ENCODE measurements around the gene USHBP1. TPM values are rescaled to one million over a fixed set of nuclear protein-coding genes. Genes with fewer than 3 reads are reported as not detected.

Gene USHBP1
- total and polyA plus RNA-seq, 10 of the 15 experiments (the other 5 are each of a cell fraction or from before 2014, with no cell fraction given), result 0.05 to 0.96 (median 0.22) TPM; not detected in 2

DNA sequence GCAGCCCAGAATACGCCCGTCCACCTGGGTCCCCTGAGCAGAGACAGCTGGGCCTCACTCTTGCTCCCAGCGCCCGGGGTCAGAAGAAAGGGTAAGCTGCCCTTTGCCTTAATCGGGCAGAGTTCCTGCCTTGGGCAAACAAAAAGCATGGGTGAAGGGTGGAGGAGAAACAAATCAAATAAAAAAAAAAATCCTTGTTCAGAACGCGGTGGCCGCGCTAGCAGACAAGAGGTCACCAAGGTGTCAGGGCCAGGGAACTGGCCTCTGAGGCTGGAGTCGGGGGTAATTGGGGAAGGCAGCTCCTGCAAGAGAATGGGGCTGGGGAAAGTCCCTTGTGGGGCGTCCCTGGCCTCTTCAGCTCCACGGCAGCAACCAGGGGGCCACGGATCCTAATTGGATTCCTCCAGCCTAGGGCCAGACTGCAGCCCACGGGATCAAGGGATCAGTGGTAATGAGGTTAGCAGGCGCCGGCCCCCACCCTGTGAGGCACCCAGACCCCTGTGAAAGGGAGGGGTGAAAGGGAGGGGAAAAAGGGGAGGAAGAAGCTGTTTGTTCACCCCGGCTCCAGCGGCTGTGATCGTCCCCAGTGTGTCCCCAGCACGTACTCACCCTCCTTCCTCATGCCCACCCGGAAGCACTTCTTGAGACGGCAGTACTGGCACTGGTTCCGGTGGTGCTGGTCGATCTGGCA lies 24.3 kb downstream of the USHBP1 start:
- SMC1A ChIA-PET (ENCODE audit: uncharacterized antibody, unreplicated experiment), result no interaction called here
- peaks cover 0 to 2% of the 10 kb centered on the region in 2 experiments; a peak in 1 of 4 replicates for H3K36me3 ChIP-seq (ENCODE audit: control insufficient read depth in 2 of 2, insufficient read depth in 2 of 2, low read length in 1 of 2)
- H3K27me3 ChIP-seq (replicated peaks in 1 of 2; ENCODE audit: control insufficient read depth in 2 of 2, insufficient read depth in 2 of 2, low read length in 1 of 2), result no peaks in the 10 kb centered on the region
- H3K27ac ChIP-seq (ENCODE audit: control insufficient read depth, insufficient read depth), result no peak overlapping the region
- intact Hi-C loops (cut with micrococcal nuclease; ENCODE audit: unreplicated experiment) (no loop called here), in situ Hi-C loops (cut with MboI) (no loop called here)
- ATAC-seq (no peak), FAIRE-seq (no peak), DNase-seq (ENCODE audit: low read depth, low spot score) (no peak)
- H3K79me2 ChIP-seq (ENCODE audit: control insufficient read depth, insufficient read depth, low read length), result peaks cover 8% of the 10 kb centered on the region
- RAD21 ChIA-PET (ENCODE audit: unreplicated experiment), result interaction anchor here (0.8 kb wide), 1 partner anchor 163 kb away, joined by 3 read pairs; no protein-coding TSS in a partner anchor
- H3K9me3 ChIP-seq (replicated peaks; ENCODE audit: control insufficient read depth, insufficient read depth, low read length), result no peaks in the 10 kb centered on the region
- POLR2A ChIA-PET, result interaction anchor here (0.5 to 0.6 kb wide), 2 partner anchors 40 to 353 kb away, joined by 3 read pairs; no protein-coding TSS in a partner anchor
- no peak overlapping the region for H3K9ac ChIP-seq (ENCODE audit: control insufficient read depth, insufficient read depth, low read length)
- no peak overlapping the region for H3K4me3 ChIP-seq
- no TSS peak for BruUV-seq (replicated peaks)
- H4K20me1 ChIP-seq (ENCODE audit: control insufficient read depth, insufficient read depth), result no peaks in the 10 kb centered on the region
- CTCF ChIA-PET, result interaction anchor here (0.7 kb wide), 1 partner anchor 33 kb away, joined by 3 read pairs; no protein-coding TSS in a partner anchor
- H3K4me2 ChIP-seq (ENCODE audit: control insufficient read depth, insufficient read depth), result no peak overlapping the region
- H2AFZ ChIP-seq (ENCODE audit: control insufficient read depth, low read depth, low read length), result no peak overlapping the region
- WGBS (ENCODE audit: insufficient coverage, insufficient replicate concordance, low lambda C conversion rate, missing lambda C conversion rate), result 88% methylated on average over 22 of the region's 24 CpGs
- peaks cover 5% of the 10 kb centered on the region for H3K4me1 ChIP-seq (ENCODE audit: control insufficient read depth, insufficient read depth, low read length)
- TF ChIP-seq, protein P1, sequence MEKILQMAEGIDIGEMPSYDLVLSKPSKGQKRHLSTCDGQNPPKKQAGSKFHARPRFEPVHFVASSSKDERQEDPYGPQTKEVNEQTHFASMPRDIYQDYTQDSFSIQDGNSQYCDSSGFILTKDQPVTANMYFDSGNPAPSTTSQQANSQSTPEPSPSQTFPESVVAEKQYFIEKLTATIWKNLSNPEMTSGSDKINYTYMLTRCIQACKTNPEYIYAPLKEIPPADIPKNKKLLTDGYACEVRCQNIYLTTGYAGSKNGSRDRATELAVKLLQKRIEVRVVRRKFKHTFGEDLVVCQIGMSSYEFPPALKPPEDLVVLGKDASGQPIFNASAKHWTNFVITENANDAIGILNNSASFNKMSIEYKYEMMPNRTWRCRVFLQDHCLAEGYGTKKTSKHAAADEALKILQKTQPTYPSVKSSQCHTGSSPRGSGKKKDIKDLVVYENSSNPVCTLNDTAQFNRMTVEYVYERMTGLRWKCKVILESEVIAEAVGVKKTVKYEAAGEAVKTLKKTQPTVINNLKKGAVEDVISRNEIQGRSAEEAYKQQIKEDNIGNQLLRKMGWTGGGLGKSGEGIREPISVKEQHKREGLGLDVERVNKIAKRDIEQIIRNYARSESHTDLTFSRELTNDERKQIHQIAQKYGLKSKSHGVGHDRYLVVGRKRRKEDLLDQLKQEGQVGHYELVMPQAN (conservative IDR thresholded peaks at IDR 0.05), result no peak
- TF ChIP-seq BACH1 (IDR thresholded peaks at IDR 0.05; ENCODE audit: borderline replicate concordance), result no peak
- no peak for TF ChIP-seq ZNF24 (IDR thresholded peaks at IDR 0.05)
- TF ChIP-seq, protein P2, sequence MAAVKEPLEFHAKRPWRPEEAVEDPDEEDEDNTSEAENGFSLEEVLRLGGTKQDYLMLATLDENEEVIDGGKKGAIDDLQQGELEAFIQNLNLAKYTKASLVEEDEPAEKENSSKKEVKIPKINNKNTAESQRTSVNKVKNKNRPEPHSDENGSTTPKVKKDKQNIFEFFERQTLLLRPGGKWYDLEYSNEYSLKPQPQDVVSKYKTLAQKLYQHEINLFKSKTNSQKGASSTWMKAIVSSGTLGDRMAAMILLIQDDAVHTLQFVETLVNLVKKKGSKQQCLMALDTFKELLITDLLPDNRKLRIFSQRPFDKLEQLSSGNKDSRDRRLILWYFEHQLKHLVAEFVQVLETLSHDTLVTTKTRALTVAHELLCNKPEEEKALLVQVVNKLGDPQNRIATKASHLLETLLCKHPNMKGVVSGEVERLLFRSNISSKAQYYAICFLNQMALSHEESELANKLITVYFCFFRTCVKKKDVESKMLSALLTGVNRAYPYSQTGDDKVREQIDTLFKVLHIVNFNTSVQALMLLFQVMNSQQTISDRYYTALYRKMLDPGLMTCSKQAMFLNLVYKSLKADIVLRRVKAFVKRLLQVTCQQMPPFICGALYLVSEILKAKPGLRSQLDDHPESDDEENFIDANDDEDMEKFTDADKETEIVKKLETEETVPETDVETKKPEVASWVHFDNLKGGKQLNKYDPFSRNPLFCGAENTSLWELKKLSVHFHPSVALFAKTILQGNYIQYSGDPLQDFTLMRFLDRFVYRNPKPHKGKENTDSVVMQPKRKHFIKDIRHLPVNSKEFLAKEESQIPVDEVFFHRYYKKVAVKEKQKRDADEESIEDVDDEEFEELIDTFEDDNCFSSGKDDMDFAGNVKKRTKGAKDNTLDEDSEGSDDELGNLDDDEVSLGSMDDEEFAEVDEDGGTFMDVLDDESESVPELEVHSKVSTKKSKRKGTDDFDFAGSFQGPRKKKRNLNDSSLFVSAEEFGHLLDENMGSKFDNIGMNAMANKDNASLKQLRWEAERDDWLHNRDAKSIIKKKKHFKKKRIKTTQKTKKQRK (IDR thresholded peaks at IDR 0.05; ENCODE audit: low read depth, low read length), result no peak
- TF ChIP-seq TCF12 (IDR thresholded peaks at IDR 0.05; ENCODE audit: low read depth, low read length), result no peak
- TF ChIP-seq, protein P3, sequence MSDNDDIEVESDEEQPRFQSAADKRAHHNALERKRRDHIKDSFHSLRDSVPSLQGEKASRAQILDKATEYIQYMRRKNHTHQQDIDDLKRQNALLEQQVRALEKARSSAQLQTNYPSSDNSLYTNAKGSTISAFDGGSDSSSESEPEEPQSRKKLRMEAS (IDR thresholded peaks at IDR 0.05; ENCODE audit: low read depth, low read length), result no peak
- TF ChIP-seq, protein P4, sequence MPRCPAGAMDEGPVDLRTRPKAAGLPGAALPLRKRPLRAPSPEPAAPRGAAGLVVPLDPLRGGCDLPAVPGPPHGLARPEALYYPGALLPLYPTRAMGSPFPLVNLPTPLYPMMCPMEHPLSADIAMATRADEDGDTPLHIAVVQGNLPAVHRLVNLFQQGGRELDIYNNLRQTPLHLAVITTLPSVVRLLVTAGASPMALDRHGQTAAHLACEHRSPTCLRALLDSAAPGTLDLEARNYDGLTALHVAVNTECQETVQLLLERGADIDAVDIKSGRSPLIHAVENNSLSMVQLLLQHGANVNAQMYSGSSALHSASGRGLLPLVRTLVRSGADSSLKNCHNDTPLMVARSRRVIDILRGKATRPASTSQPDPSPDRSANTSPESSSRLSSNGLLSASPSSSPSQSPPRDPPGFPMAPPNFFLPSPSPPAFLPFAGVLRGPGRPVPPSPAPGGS (IDR thresholded peaks at IDR 0.05; ENCODE audit: borderline replicate concordance, insufficient read depth, low read depth, low read length, poor library complexity, severe bottlenecking), result no peak
- TF ChIP-seq ZNF384 (IDR thresholded peaks at IDR 0.05; ENCODE audit: borderline replicate concordance, low read depth, low read length), result no peak
- TF ChIP-seq KDM1A (IDR thresholded peaks at IDR 0.05; ENCODE audit: borderline replicate concordance), result no peak
- TF ChIP-seq, protein P5, sequence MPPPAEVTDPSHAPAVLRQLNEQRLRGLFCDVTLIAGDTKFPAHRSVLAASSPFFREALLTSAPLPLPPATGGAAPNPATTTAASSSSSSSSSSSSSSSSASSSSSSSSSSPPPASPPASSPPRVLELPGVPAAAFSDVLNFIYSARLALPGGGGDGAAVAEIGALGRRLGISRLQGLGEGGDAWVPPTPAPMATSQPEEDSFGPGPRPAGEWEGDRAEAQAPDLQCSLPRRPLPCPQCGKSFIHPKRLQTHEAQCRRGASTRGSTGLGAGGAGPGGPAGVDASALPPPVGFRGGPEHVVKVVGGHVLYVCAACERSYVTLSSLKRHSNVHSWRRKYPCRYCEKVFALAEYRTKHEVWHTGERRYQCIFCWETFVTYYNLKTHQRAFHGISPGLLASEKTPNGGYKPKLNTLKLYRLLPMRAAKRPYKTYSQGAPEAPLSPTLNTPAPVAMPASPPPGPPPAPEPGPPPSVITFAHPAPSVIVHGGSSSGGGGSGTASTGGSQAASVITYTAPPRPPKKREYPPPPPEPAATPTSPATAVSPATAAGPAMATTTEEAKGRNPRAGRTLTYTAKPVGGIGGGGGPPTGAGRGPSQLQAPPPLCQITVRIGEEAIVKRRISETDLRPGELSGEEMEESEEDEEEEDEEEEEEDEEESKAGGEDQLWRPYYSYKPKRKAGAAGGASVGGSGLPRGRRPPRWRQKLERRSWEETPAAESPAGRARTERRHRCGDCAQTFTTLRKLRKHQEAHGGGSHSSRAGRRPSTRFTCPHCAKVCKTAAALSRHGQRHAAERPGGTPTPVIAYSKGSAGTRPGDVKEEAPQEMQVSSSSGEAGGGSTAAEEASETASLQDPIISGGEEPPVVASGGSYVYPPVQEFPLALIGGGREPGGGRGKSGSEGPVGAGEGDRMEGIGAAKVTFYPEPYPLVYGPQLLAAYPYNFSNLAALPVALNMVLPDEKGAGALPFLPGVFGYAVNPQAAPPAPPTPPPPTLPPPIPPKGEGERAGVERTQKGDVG (CRISPR knock-in tag; IDR thresholded peaks at IDR 0.05), result no peak
- TF ChIP-seq SMARCA5 (IDR thresholded peaks at IDR 0.05), result no peak
- TF ChIP-seq FOS (IDR thresholded peaks at IDR 0.05; ENCODE audit: borderline replicate concordance, extremely low read depth, insufficient read length), result no peak

Data from GM12878 (cell line).